Smooth muscle cell (in vitro differentiated cells): ENCODE results near the gene VPS37C. TPM values are rescaled to one million over a fixed set of nuclear protein-coding genes. Genes with fewer than 3 reads are reported as not detected.
"Not testable (repeated sequence)": the region's sequence is repeated elsewhere in the genome, so short reads cannot be mapped to it uniquely, and the experiment has no call there.

Experiments
- DNase-seq: peaks from one replicate; lab custom pipeline; 2025; ENCODE audit not compliant: unreplicated experiment; lab: John Stamatoyannopoulos, UW
- H2AFZ ChIP-seq: fragments of 200-600 bp; sonication (generic); 2 replicates; pipeline ENCODE4 v1.6.0; 2016; ENCODE audit warnings: antibody characterized with exemption, low read depth, mild to moderate bottlenecking
- H3F3A ChIP-seq: fragments of 200-600 bp; sonication (generic); 2 replicates; pipeline ENCODE4 v1.6.0; 2017; ENCODE audit warnings: antibody characterized with exemption, low read depth
- H3K27ac ChIP-seq: fragments of 200-600 bp; sonication (generic); 2 replicates; pipeline ENCODE4 v1.5.1; 2016; ENCODE audit warnings: low read depth, mild to moderate bottlenecking
- H3K27me3 ChIP-seq: fragments of 200-600 bp; sonication (generic); 2 replicates; pipeline ENCODE4 v1.6.1; 2016; ENCODE audit warnings: low read depth, mild to moderate bottlenecking
- H3K36me3 ChIP-seq: fragments of 200-600 bp; sonication (generic); 2 replicates; pipeline ENCODE4 v1.5.1; 2016; ENCODE audit warnings: low read depth
- H3K4me1 ChIP-seq: fragments of 200-600 bp; sonication (generic); 2 replicates; pipeline ENCODE4 v1.5.1; 2016; ENCODE audit warnings: low read depth
- H3K4me2 ChIP-seq: fragments of 200-600 bp; sonication (generic); 2 replicates; pipeline ENCODE4 v1.6.0; 2016; ENCODE audit warnings: mild to moderate bottlenecking
- H3K4me3 ChIP-seq: fragments of 200-600 bp; sonication (generic); 2 replicates; pipeline ENCODE4 v1.5.1; 2016; ENCODE audit warnings: mild to moderate bottlenecking
- H3K79me2 ChIP-seq: fragments of 200-600 bp; sonication (generic); 2 replicates; pipeline ENCODE4 v1.6.0; 2016; ENCODE audit warnings: low read depth, mild to moderate bottlenecking
- H3K9ac ChIP-seq: fragments of 200-600 bp; sonication (generic); 2 replicates; pipeline ENCODE4 v1.6.0; 2016; ENCODE audit warnings: low read depth
- H3K9me3 ChIP-seq: fragments of 200-600 bp; sonication (generic); replicated peaks from 2 replicates; pipeline ENCODE4 v1.5.1; 2016; ENCODE audit warnings: low read depth
- H4K20me1 ChIP-seq: fragments of 200-600 bp; sonication (generic); 2 replicates; pipeline ENCODE4 v1.6.0; 2016; ENCODE audit warnings: low read depth
- WGBS: methylation state at CpG from one replicate; pipeline ENCODE4 v1.1.7; 2016; ENCODE audit warnings: low lambda C conversion rate; 5-methylcytosine and 5-hydroxymethylcytosine counted together
- polyA plus RNA-seq: library from polyadenylated mRNA; unstranded; fragments of >200 nt; fragmentation: Nextera tagmentation; extraction: Ambion mirVana; gene quantifications from 2 replicates; pipeline ENCODE4 v1.2.1, GENCODE V29; 2016
- total RNA-seq: library from RNA; depleted of rRNA; stranded (reverse); fragments of >200 nt; gene quantifications from 2 replicates; pipeline ENCODE4 v1.2.3, GENCODE V29; 2014
- TF ChIP-seq, protein P1 (sequence below): fragments of 200-600 bp; sonication (generic); IDR thresholded peaks from 2 replicates; pipeline ENCODE4 v1.5.1; 2017; ENCODE audit warnings: borderline replicate concordance, mild to moderate bottlenecking, antibody characterized with exemption; ENCODE audit not compliant: insufficient read depth, poor library complexity, severe bottlenecking

The VPS37C gene
- total and polyA plus RNA-seq, 2 experiments from 2014 or later = 8.8 to 15.4 TPM

DNA sequence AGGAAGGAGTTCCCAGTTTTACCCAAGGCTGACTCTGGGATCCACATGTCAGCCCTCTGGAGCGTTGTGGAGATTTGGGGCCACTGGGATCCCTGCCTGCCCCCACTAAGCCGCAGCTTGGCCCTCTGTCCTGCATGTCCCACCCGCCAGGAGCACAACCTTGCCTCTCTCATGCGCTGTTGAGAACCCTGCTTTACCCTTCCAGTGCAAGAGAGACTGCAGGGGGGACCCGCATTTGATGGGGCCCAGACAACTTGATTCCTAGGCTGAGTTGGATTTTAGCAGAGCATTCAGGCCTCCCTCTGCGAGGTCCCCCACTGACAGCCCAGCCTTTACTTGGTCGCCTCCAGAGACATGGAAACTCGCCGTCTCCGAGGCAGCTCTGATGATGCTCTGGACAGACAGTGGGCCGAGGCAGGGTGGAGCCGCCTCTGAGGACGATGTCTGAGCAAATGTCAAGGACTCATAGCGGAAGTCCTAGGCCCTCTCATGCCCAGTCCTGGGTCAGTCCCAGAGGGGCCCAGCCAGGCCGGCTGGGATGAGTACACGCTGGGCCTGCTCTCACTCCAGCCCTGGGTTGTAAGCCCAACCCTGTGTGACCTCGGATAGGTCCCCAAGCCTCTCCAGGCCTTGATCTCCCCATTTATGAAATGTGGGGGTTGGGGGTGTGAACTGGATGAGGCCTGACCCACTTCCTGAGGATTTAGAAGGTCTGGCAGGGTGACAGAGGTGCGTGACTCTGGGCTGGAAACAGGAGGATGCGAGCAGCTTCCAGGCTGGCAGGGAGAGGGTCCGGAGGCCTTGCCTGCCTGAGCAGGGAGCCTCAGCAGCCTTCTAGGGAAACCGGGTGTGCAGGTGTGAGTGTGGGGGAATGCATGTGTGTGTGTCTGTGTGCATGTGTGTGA, 58.3 kb downstream of the VPS37C start:
- no peak for DNase-seq
- Histone ChIP-seq H3K9me3 (no peaks in the 10 kb centered on the region), H3F3A (no peaks in the 10 kb centered on the region), H3K9ac (no peak overlapping the region), H4K20me1 (no peaks in the 10 kb centered on the region), H2AFZ (no peak overlapping the region), H3K4me3 (no peak overlapping the region), H3K4me1 (no peaks in the 10 kb centered on the region), H3K36me3 (no peaks in the 10 kb centered on the region), H3K79me2 (no peaks in the 10 kb centered on the region), H3K27me3 (no peaks in the 10 kb centered on the region), H3K4me2 (no peak overlapping the region), H3K27ac (no peak overlapping the region)
- TF ChIP-seq, protein P1, sequence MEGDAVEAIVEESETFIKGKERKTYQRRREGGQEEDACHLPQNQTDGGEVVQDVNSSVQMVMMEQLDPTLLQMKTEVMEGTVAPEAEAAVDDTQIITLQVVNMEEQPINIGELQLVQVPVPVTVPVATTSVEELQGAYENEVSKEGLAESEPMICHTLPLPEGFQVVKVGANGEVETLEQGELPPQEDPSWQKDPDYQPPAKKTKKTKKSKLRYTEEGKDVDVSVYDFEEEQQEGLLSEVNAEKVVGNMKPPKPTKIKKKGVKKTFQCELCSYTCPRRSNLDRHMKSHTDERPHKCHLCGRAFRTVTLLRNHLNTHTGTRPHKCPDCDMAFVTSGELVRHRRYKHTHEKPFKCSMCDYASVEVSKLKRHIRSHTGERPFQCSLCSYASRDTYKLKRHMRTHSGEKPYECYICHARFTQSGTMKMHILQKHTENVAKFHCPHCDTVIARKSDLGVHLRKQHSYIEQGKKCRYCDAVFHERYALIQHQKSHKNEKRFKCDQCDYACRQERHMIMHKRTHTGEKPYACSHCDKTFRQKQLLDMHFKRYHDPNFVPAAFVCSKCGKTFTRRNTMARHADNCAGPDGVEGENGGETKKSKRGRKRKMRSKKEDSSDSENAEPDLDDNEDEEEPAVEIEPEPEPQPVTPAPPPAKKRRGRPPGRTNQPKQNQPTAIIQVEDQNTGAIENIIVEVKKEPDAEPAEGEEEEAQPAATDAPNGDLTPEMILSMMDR = no peak
- 92% methylated on average over 21 of the region's 21 CpGs for WGBS

DNA sequence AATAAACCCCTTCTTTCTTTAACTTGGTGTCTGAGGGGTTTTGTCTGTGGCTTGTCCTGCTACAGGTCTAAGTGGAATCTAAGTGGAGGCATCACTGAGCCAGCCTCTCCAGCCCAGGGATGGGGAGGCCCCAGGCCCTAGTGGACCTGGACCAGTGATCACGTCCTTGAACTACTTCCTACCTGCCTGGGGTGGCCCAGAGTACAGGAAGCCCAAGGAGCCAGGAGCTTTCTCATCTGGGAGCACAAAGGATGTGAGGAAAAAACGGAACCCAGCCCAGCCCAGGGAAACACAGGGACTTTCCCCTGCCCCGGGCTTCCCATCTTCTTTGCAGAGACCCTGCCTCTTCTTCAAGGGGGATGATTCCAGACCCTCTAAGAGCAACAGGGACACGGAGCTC, 62.4 kb downstream of the VPS37C start:
- Histone ChIP-seq H3F3A (no peaks in the 10 kb centered on the region), H3K79me2 (no peaks in the 10 kb centered on the region), H4K20me1 (no peaks in the 10 kb centered on the region), H3K27ac (no peak overlapping the region), H3K4me2 (no peak overlapping the region), H3K9me3 (no peaks in the 10 kb centered on the region), H2AFZ (no peak overlapping the region), H3K9ac (no peak overlapping the region), H3K4me3 (no peak overlapping the region), H3K4me1 (no peaks in the 10 kb centered on the region), H3K27me3 (no peaks in the 10 kb centered on the region), H3K36me3 (no peaks in the 10 kb centered on the region)
- WGBS = 82% methylated on average over 4 of the region's 4 CpGs
- TF ChIP-seq, protein P1 = no peak
- no peak for DNase-seq

DNA sequence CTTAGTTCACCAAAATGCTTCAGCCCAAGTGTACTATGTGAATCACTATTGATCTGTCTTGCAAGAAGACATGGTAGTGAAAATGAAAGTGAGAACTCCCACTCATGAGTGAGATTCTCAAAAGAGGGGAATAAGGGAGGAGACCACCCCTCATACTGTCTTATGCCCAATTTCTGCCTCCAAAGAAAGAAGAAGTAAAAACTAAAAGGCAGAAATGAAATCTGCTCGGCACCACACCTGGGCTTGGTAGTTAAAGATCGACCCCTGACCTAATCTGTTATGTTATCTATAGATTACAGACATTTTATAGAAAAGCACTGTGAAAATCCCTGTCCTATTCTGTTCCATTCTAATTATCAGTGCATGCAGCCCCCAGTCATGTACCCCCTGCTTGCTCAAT, 63.0 kb downstream of the VPS37C start:
- not testable (repeated sequence) for DNase-seq
- 95% methylated on average over 2 of the region's 2 CpGs for WGBS

DNA sequence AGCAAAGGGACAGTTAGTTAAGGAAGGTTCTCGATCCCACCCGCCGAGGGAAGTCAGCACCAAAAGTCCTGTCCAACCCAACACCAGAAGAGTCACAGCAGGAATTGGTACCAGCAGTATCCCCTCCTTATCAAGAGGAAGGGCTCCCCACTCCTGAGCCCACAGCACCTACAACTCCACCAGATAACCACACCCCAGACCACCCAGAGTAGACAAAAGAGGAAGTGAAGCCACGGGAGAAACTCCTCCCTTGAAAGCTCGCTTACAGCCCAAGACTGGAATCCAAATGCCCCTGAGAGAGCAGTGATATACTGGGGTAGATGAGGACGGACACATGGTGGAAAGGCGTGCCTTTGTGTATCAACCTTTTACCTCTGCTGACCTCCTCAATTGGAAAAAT, 66.2 kb downstream of the VPS37C start:
- Histone ChIP-seq H3K4me3 (no peak overlapping the region), H3K9ac (no peak overlapping the region), H3K4me2 (no peak overlapping the region), H3K9me3 (no peaks in the 10 kb centered on the region), H2AFZ (no peak overlapping the region), H3K36me3 (no peaks in the 10 kb centered on the region), H3F3A (no peaks in the 10 kb centered on the region), H3K27ac (no peak overlapping the region), H4K20me1 (no peaks in the 10 kb centered on the region), H3K27me3 (no peaks in the 10 kb centered on the region), H3K4me1 (no peaks in the 10 kb centered on the region), H3K79me2 (no peaks in the 10 kb centered on the region)
- TF ChIP-seq, protein P1 = no peak
- 92% methylated on average over 7 of the region's 7 CpGs for WGBS
- DNase-seq = no peak

More for the DNA sequence above, 63.0 kb downstream of the VPS37C start:
- not testable (repeated sequence) for H4K20me1 ChIP-seq, H3K9me3 ChIP-seq, H3K4me2 ChIP-seq, H3F3A ChIP-seq, H3K27ac ChIP-seq, H3K36me3 ChIP-seq, H3K27me3 ChIP-seq, H3K4me3 ChIP-seq, H2AFZ ChIP-seq, H3K4me1 ChIP-seq, H3K79me2 ChIP-seq, H3K9ac ChIP-seq

DNA sequence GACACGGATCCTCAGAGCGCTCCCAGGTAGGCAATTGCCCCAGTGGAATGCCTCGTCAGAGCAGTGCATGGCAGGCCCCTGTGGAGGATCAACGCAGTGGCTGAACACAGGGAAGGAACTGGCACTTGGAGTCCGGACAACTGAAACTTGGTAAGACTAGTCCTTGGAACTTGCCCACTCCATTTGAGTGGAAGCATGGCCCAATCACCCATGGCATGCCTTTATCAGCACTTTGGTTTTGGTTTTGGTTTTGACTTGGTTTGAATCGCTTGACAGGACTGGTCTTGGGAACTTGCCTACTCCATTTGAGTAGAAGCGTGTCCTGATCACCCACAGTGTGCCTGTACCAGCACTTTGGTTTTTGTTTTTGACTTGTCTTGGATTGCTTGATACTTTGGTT, 67.1 kb downstream of the VPS37C start:
- not testable (repeated sequence) for H3K9ac ChIP-seq, H3K4me2 ChIP-seq, H3K9me3 ChIP-seq, H3K4me1 ChIP-seq, H3K79me2 ChIP-seq, H3F3A ChIP-seq, H2AFZ ChIP-seq, H4K20me1 ChIP-seq, DNase-seq, H3K27ac ChIP-seq, H3K27me3 ChIP-seq, H3K36me3 ChIP-seq, H3K4me3 ChIP-seq
- 92% methylated on average over 7 of the region's 7 CpGs for WGBS
